ENCODE results near the gene GDF9.

GDF9 gene

GRCh38 chr5:132907161-132907560 is 40.9 kb upstream of the GDF9 start:
- Histone ChIP-seq H3K4me3 (ENCODE audit: insufficient read depth, low read length, poor library complexity, severe bottlenecking) (no peak overlapping the region), H3K27ac (ENCODE audit: low read depth, low read length) (no peak overlapping the region), H4K20me1 (ENCODE audit: low read depth, low read length) (0 out of 2 replicates have a peak, but pooled peaks cover 4% of the 10 kb centered on the region), H3K9me2 (replicated peaks; ENCODE audit: insufficient read depth, low read length) (no peaks in the 10 kb centered on the region), H2AFZ (ENCODE audit: low read depth, low read length, severe bottlenecking) (no peak overlapping the region), H3K36me3 (ENCODE audit: low read length) (peaks cover 11% of the 10 kb centered on the region; the same call in 1 of the 2 replicates), H3F3A (ENCODE audit: insufficient read depth) (no peaks in the 10 kb centered on the region), H3K9me3 (ENCODE audit: insufficient read depth, low read length) (no peaks in the 10 kb centered on the region), H3K9ac (ENCODE audit: low read length) (no peak overlapping the region), H3K4me2 (ENCODE audit: low read depth, low read length, poor library complexity, severe bottlenecking) (no peak overlapping the region), H3K27me3 (ENCODE audit: low read length) (no peaks in the 10 kb centered on the region), H3K79me2 (ENCODE audit: insufficient read depth, low read length) (no peaks in the 10 kb centered on the region)
- TF ChIP-seq CTCF (IDR thresholded peaks at IDR 0.05; ENCODE audit: insufficient read depth, low read length, poor library complexity, severe bottlenecking) (no peak), EZH2phosphoT487 (conservative IDR thresholded peaks at IDR 0.05; ENCODE audit: low read length) (no peak)

- H3K4me2 ChIP-seq (ENCODE audit: low read depth, low read length, poor library complexity, severe bottlenecking), result no peak overlapping the region
- no peaks in the 10 kb centered on the region for H3K79me2 ChIP-seq (ENCODE audit: insufficient read depth, low read length)
- no peaks in the 10 kb centered on the region for H3K27me3 ChIP-seq (ENCODE audit: low read length)
- H3K9ac ChIP-seq (ENCODE audit: low read length), result no peak overlapping the region
- no peaks in the 10 kb centered on the region for H3K9me2 ChIP-seq (replicated peaks; ENCODE audit: insufficient read depth, low read length)
- no peaks in the 10 kb centered on the region for H4K20me1 ChIP-seq (ENCODE audit: low read depth, low read length)
- H3K9me3 ChIP-seq (ENCODE audit: insufficient read depth, low read length), result no peaks in the 10 kb centered on the region
- no peak overlapping the region for H3K4me3 ChIP-seq (ENCODE audit: insufficient read depth, low read length, poor library complexity, severe bottlenecking)
- no peak overlapping the region for H2AFZ ChIP-seq (ENCODE audit: low read depth, low read length, severe bottlenecking)
- H3K36me3 ChIP-seq (ENCODE audit: low read length), result peaks cover 8% of the 10 kb centered on the region; the same call in 1 of the 2 replicates
- H3K27ac ChIP-seq (ENCODE audit: low read depth, low read length), result no peak overlapping the region
- TF ChIP-seq CTCF (IDR thresholded peaks at IDR 0.05; ENCODE audit: insufficient read depth, low read length, poor library complexity, severe bottlenecking) (no peak), EZH2phosphoT487 (conservative IDR thresholded peaks at IDR 0.05; ENCODE audit: low read length) (no peak)
- no peaks in the 10 kb centered on the region for H3F3A ChIP-seq (ENCODE audit: insufficient read depth)
Measured at GRCh38 chr5:132905938-132906337, 39.7 kb upstream of the GDF9 start.

- H3K36me3 ChIP-seq (ENCODE audit: low read length), result peaks cover 14% of the 10 kb centered on the region; the same call in 1 of the 2 replicates
- H3K4me3 ChIP-seq (ENCODE audit: insufficient read depth, low read length, poor library complexity, severe bottlenecking), result no peak overlapping the region
- no peaks in the 10 kb centered on the region for H3K9me3 ChIP-seq (ENCODE audit: insufficient read depth, low read length)
- H4K20me1 ChIP-seq (ENCODE audit: low read depth, low read length), result no peaks in the 10 kb centered on the region
- no peak for TF ChIP-seq EZH2phosphoT487 (conservative IDR thresholded peaks at IDR 0.05; ENCODE audit: low read length)
- TF ChIP-seq CTCF (IDR thresholded peaks at IDR 0.05; ENCODE audit: insufficient read depth, low read length, poor library complexity, severe bottlenecking), result no peak
- H3K27ac ChIP-seq (ENCODE audit: low read depth, low read length), result no peak overlapping the region
- no peaks in the 10 kb centered on the region for H3K79me2 ChIP-seq (ENCODE audit: insufficient read depth, low read length)
- no peak overlapping the region for H3K4me2 ChIP-seq (ENCODE audit: low read depth, low read length, poor library complexity, severe bottlenecking)
- H3K27me3 ChIP-seq (ENCODE audit: low read length), result no peaks in the 10 kb centered on the region
- H3F3A ChIP-seq (ENCODE audit: insufficient read depth), result no peaks in the 10 kb centered on the region
- H2AFZ ChIP-seq (ENCODE audit: low read depth, low read length, severe bottlenecking), result no peak overlapping the region
- H3K9me2 ChIP-seq (replicated peaks; ENCODE audit: insufficient read depth, low read length), result no peaks in the 10 kb centered on the region
- no peak overlapping the region for H3K9ac ChIP-seq (ENCODE audit: low read length)
Measured at GRCh38 chr5:132901730-132902129, 35.5 kb upstream of the GDF9 start.
